Keratinocyte (primary cell): Measurements from ENCODE around the gene RIOK1. TPM values are rescaled to one million over a fixed set of nuclear protein-coding genes. Genes with fewer than 3 reads are reported as not detected.

Experiments used
- DNase-seq: peaks from one replicate; pipeline ENCODE4 v3.0.0-alpha.2; 2011; ENCODE audit warnings: low read depth, missing footprints, low spot score
- FAIRE-seq: peaks from 2 replicates; lab custom pipeline; 2011; peaks lifted over from hg19 to GRCh38; lab: Jason Lieb, UNC
- H2AFZ ChIP-seq: 2 replicates; pipeline ENCODE4 v1.6.0; 2012; ENCODE audit warnings: low read length, control low read depth, inconsistent platforms; ENCODE audit not compliant: control insufficient read depth
- H3K27ac ChIP-seq: 2 replicates; pipeline ENCODE4 v1.5.1; 2011; ENCODE audit warnings: low read length; ENCODE audit not compliant: control insufficient read depth, insufficient read depth
- H3K27me3 ChIP-seq: 3 replicates; pipeline ENCODE4 v1.6.0; 2011; ENCODE audit warnings: low read length; ENCODE audit not compliant: control insufficient read depth, insufficient read depth; ENCODE audit errors: extremely low read depth
- H3K36me3 ChIP-seq, 2 experiments: 2 replicates in 1 of 2; 3 replicates in 1 of 2; pipeline ENCODE4 v1.5.1; 2011; ENCODE audit warnings: low read length in 2 of 2, mild to moderate bottlenecking in 1 of 2; ENCODE audit not compliant: control insufficient read depth in 2 of 2, insufficient read depth in 2 of 2; ENCODE audit errors: extremely low read depth in 1 of 2
- H3K4me1 ChIP-seq: 3 replicates; pipeline ENCODE4 v1.5.1; 2011; ENCODE audit warnings: low read length; ENCODE audit not compliant: control insufficient read depth, insufficient read depth; ENCODE audit errors: extremely low read depth
- H3K4me2 ChIP-seq: 3 replicates; pipeline ENCODE4 v1.6.0; 2011; ENCODE audit warnings: low read depth, low read length; ENCODE audit not compliant: control insufficient read depth, insufficient read depth; ENCODE audit errors: extremely low read depth
- H3K4me3 ChIP-seq, 3 experiments: fragments of 200-600 bp in 1 of 3; sonication (generic) in 1 of 3; 2 replicates in 2 of 3; 3 replicates in 1 of 3; pipeline ENCODE4 v1.5.1; 2011 to 2016; ENCODE audit warnings: low read length in 3 of 3, mild to moderate bottlenecking in 3 of 3, control low read depth in 2 of 3, inconsistent platforms in 1 of 3, low read depth in 1 of 3, mixed read lengths in 1 of 3, mixed run types in 1 of 3, moderate library complexity in 1 of 3; ENCODE audit not compliant: control insufficient read depth in 2 of 3, insufficient read depth in 2 of 3; ENCODE audit errors: extremely low read depth in 1 of 3
- H3K79me2 ChIP-seq: 2 replicates; pipeline ENCODE4 v1.6.0; 2012; ENCODE audit warnings: low read length; ENCODE audit not compliant: control insufficient read depth, insufficient read depth
- H3K9ac ChIP-seq: 3 replicates; pipeline ENCODE4 v1.6.0; 2011; ENCODE audit warnings: low read length; ENCODE audit not compliant: control insufficient read depth, insufficient read depth; ENCODE audit errors: extremely low read depth
- H3K9me1 ChIP-seq: 3 replicates; pipeline ENCODE4 v1.6.0; 2011; ENCODE audit warnings: low read length; ENCODE audit not compliant: control insufficient read depth, insufficient read depth; ENCODE audit errors: extremely low read depth
- H3K9me3 ChIP-seq: 2 replicates; pipeline ENCODE4 v1.5.1; 2012; ENCODE audit warnings: low read depth, low read length; ENCODE audit not compliant: control insufficient read depth
- H4K20me1 ChIP-seq: 3 replicates; pipeline ENCODE4 v1.6.0; 2011; ENCODE audit warnings: low read length; ENCODE audit not compliant: control insufficient read depth, insufficient read depth; ENCODE audit errors: extremely low read depth
- CTCF ChIP-seq, 3 experiments: IDR thresholded peaks in 1 of 3; conservative IDR thresholded peaks in 1 of 3; optimal IDR thresholded peaks in 1 of 3; 2 replicates in 2 of 3; 3 replicates in 1 of 3; pipeline versions ENCODE3 to v1.5.1; 2011; ENCODE audit warnings: low read length in 3 of 3, mild to moderate bottlenecking in 3 of 3, moderate library complexity in 2 of 3, control low read depth in 1 of 3, inconsistent platforms in 1 of 3; ENCODE audit not compliant: insufficient read depth in 2 of 3; ENCODE audit errors: extremely low read depth in 1 of 3
- EZH2 ChIP-seq: IDR thresholded peaks from one replicate; pipeline ENCODE4 v1.6.1; 2012; ENCODE audit warnings: inconsistent platforms, mild to moderate bottlenecking, low read length, moderate library complexity
- dilution Hi-C: fragments of 300-500 bp; cut with MboI; formaldehyde crosslinking; loops from one replicate; pipeline ENCODE4 v1.7.0; 2020; ENCODE audit warnings: low sequenced_read_pairs; ENCODE audit not compliant: extremely low pct_ligation_motif_present
- polyA plus RNA-seq, 5 experiments: library from polyadenylated mRNA; depleted of rRNA in 3 of 5; stranded (reverse) in 3 of 5; stranded (forward) in 1 of 5; unstranded in 1 of 5; fragments of >200 nt; gene quantifications; 1 replicate in 1 of 5; 2 replicates in 3 of 5; 3 replicates in 1 of 5; pipeline versions ENCODE4 v1.2.1 to v1.2.3, GENCODE V29; 2011 to 2012; ENCODE audit warnings: missing spikeins in 2 of 5, low read depth in 1 of 5, low replicate concordance in 1 of 5

Gene RIOK1
- polyA plus RNA-seq, 1 donor (not counting 4 experiments of a cell fraction or from before 2014, with no cell fraction given) = 11.7 TPM

GRCh38 chr6:7391151-7391550, 1.5 kb downstream of the RIOK1 start:
- dilution Hi-C loops = no loop called here
- peaks cover 21% of the 10 kb centered on the region for H3K4me1 ChIP-seq
- DNase-seq (no peak), FAIRE-seq (no peak)
- TF ChIP-seq CTCF (optimal IDR thresholded peaks at IDR 0.05 in 1 of 3, IDR thresholded peaks at IDR 0.05 in 1 of 3, conservative IDR thresholded peaks at IDR 0.05 in 1 of 3; ENCODE audit: extremely low read depth in 1 of 3, insufficient read depth in 2 of 3, low read length in 3 of 3) (no peak), EZH2 (no peak)
- no peaks in the 10 kb centered on the region for H3K9me3 ChIP-seq
- H2AFZ ChIP-seq = no peak overlapping the region
- no peak overlapping the region for H3K27ac ChIP-seq
- peaks cover 3 to 20% of the 10 kb centered on the region in 2 experiments for H3K36me3 ChIP-seq
- peak overlapping the region; percentile 98 for H3K4me2 ChIP-seq
- H3K9me1 ChIP-seq = no peaks in the 10 kb centered on the region
- H3K79me2 ChIP-seq = peaks cover 36% of the 10 kb centered on the region
- H3K9ac ChIP-seq = no peak overlapping the region
- H4K20me1 ChIP-seq = peaks cover 2% of the 10 kb centered on the region
- H3K27me3 ChIP-seq = no peaks in the 10 kb centered on the region
- peak overlapping the region; percentile 63 to 90 (median 86) for H3K4me3 ChIP-seq

GRCh38 chr6:7392402-7392801, 2.8 kb downstream of the RIOK1 start:
- TF ChIP-seq CTCF (optimal IDR thresholded peaks at IDR 0.05 in 1 of 3, IDR thresholded peaks at IDR 0.05 in 1 of 3, conservative IDR thresholded peaks at IDR 0.05 in 1 of 3; ENCODE audit: extremely low read depth in 1 of 3, insufficient read depth in 2 of 3, low read length in 3 of 3) (no peak), EZH2 (no peak)
- no peaks in the 10 kb centered on the region for H3K9me1 ChIP-seq
- peaks cover 36% of the 10 kb centered on the region for H3K79me2 ChIP-seq
- dilution Hi-C loops = no loop called here
- FAIRE-seq (no peak), DNase-seq (no peak)
- peaks cover 2% of the 10 kb centered on the region for H4K20me1 ChIP-seq
- no peak overlapping the region for H3K9ac ChIP-seq
- H2AFZ ChIP-seq = no peak overlapping the region
- H3K4me1 ChIP-seq = peaks cover 21% of the 10 kb centered on the region
- H3K9me3 ChIP-seq = no peaks in the 10 kb centered on the region
- H3K27ac ChIP-seq = no peak overlapping the region
- no peak overlapping the region for H3K4me2 ChIP-seq
- no peak overlapping the region for H3K4me3 ChIP-seq
- H3K27me3 ChIP-seq = no peaks in the 10 kb centered on the region
- H3K36me3 ChIP-seq = peaks cover 3 to 20% of the 10 kb centered on the region in 2 experiments
